ENCODE results near the gene ISM1. TPM values are rescaled to one million over a fixed set of nuclear protein-coding genes. Genes with fewer than 3 reads are reported as not detected.

Gene ISM1
- total RNA-seq, 4 donors from 2014 or later, result 0.55 to 0.64 TPM; not detected in 2

DNA sequence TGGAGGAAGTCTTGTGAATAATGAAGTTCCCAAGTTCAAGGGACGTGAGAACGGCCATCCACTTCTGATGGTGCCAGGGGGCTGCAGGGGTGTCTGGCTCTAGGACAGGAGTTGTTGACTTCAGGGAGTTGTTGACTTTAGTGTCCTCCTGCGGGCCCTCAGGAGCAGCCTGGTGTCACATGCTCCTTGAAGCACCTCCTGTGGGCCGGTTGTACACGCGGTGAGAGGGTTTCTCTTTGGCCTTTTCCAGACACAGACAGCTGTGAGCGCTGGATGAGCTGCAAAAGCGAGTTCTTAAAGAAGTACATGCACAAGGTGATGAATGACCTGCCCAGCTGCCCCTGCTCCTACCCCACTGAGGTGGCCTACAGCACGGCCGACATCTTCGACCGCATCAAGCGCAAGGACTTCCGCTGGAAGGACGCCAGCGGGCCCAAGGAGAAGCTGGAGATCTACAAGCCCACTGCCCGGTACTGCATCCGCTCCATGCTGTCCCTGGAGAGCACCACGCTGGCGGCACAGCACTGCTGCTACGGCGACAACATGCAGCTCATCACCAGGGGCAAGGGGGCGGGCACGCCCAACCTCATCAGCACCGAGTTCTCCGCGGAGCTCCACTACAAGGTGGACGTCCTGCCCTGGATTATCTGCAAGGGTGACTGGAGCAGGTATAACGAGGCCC, 77.8 kb downstream of the ISM1 start:
- no peak for DNase-seq
- intact Hi-C loops (cut with DNase I; ENCODE audit: low total_unique reads) (no loop called here), in situ Hi-C loops (cut with MboI; ENCODE audit: low pct_ligation_motif_present in 1 of 4, low pct_unique_long_range_greater_than_20kb in 1 of 4, low sequenced_read_pairs in 3 of 4) (no loop called here)
- H3K27ac ChIP-seq, result no peak overlapping the region
- no peak overlapping the region for H3K4me3 ChIP-seq
- no peaks in the 10 kb centered on the region for H3K36me3 ChIP-seq
- WGBS, 2 donors (ENCODE audit: low coverage in 1 of 2), result 93 to 97% methylated on average over 5 to 29 of the region's 29 CpGs
- TF ChIP-seq, protein P1, sequence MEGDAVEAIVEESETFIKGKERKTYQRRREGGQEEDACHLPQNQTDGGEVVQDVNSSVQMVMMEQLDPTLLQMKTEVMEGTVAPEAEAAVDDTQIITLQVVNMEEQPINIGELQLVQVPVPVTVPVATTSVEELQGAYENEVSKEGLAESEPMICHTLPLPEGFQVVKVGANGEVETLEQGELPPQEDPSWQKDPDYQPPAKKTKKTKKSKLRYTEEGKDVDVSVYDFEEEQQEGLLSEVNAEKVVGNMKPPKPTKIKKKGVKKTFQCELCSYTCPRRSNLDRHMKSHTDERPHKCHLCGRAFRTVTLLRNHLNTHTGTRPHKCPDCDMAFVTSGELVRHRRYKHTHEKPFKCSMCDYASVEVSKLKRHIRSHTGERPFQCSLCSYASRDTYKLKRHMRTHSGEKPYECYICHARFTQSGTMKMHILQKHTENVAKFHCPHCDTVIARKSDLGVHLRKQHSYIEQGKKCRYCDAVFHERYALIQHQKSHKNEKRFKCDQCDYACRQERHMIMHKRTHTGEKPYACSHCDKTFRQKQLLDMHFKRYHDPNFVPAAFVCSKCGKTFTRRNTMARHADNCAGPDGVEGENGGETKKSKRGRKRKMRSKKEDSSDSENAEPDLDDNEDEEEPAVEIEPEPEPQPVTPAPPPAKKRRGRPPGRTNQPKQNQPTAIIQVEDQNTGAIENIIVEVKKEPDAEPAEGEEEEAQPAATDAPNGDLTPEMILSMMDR (IDR thresholded peaks at IDR 0.05), result no peak
- TF ChIP-seq POLR2A (IDR thresholded peaks at IDR 0.05) (no peak), POLR2AphosphoS5 (IDR thresholded peaks at IDR 0.05) (no peak), EP300 (IDR thresholded peaks at IDR 0.05; ENCODE audit: low read depth) (no peak)
- H3K4me1 ChIP-seq, result no peaks in the 10 kb centered on the region
- H3K27me3 ChIP-seq, result no peaks in the 10 kb centered on the region
- no peaks in the 10 kb centered on the region for H3K9me3 ChIP-seq

DNA sequence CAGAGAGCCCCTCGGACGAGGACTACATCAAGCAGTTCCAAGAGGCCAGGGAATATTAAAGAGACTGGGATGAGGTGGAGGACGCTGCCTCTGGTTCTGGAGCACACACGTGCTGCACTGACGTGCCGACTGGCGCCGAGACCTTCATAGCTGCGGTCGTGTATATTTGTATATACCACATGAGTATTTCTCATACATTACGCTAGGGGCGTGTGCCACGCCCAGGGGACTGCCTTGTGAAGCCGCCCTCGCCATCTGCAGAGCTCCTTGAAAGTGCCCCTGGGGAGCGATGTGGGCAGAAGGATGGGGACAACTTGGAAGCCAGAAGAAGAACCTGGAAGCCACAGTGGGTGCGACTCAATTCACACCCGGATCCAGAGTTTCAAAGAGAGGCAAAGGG, 78.3 kb downstream of the ISM1 start:
- TF ChIP-seq, protein P1 (IDR thresholded peaks at IDR 0.05), result no peak
- no peak for TF ChIP-seq POLR2A (IDR thresholded peaks at IDR 0.05)
- TF ChIP-seq EP300 (IDR thresholded peaks at IDR 0.05; ENCODE audit: low read depth), result no peak
- TF ChIP-seq POLR2AphosphoS5 (IDR thresholded peaks at IDR 0.05), result no peak
- H3K4me3 ChIP-seq, result no peak overlapping the region
- DNase-seq, result no peak
- intact Hi-C loops (cut with DNase I; ENCODE audit: low total_unique reads), result no loop called here
- H3K9me3 ChIP-seq, result no peaks in the 10 kb centered on the region
- H3K4me1 ChIP-seq, result no peaks in the 10 kb centered on the region
- H3K27ac ChIP-seq, result no peak overlapping the region
- in situ Hi-C loops (cut with MboI; ENCODE audit: low pct_ligation_motif_present in 1 of 4, low pct_unique_long_range_greater_than_20kb in 1 of 4, low sequenced_read_pairs in 3 of 4), result no loop called here
- WGBS, 2 donors (ENCODE audit: low coverage in 1 of 2), result 88 to 91% methylated on average over 2 to 18 of the region's 18 CpGs
- H3K27me3 ChIP-seq, result no peaks in the 10 kb centered on the region
- H3K36me3 ChIP-seq, result no peaks in the 10 kb centered on the region

DNA sequence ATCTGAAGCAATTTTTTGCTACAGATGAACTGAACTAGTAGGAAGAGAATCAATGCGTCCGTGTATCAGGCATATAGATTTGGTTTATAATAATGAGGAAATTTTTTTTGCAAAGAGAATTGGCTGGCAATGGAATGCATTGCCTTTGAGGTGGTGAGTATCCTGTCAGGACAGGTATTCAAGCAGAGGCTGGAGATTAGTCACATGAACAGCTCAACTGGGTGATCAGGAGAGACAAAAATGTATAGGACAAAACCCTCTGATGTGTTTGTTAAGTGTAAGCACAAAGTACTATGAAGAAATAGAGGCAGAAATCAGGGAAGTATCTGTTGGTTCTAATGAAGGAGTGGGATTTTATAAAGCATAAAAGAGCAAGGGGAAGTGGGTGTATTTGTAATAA, 80.5 kb downstream of the ISM1 start:
- in situ Hi-C loops (cut with MboI; ENCODE audit: low pct_ligation_motif_present in 1 of 4, low pct_unique_long_range_greater_than_20kb in 1 of 4, low sequenced_read_pairs in 3 of 4) (no loop called here), intact Hi-C loops (cut with DNase I; ENCODE audit: low total_unique reads) (no loop called here)
- Histone ChIP-seq H3K9me3 (no peaks in the 10 kb centered on the region), H3K4me3 (no peak overlapping the region), H3K27me3 (no peaks in the 10 kb centered on the region), H3K36me3 (no peaks in the 10 kb centered on the region), H3K27ac (no peak overlapping the region), H3K4me1 (no peaks in the 10 kb centered on the region)
- no peak for DNase-seq
- 94 to 98% methylated on average over 2 of the region's 2 CpGs for WGBS, 2 donors (ENCODE audit: low coverage in 1 of 2)
- TF ChIP-seq EP300 (IDR thresholded peaks at IDR 0.05; ENCODE audit: low read depth), result no peak
- no peak for TF ChIP-seq POLR2A (IDR thresholded peaks at IDR 0.05)
- TF ChIP-seq, protein P1 (IDR thresholded peaks at IDR 0.05), result no peak
- TF ChIP-seq POLR2AphosphoS5 (IDR thresholded peaks at IDR 0.05), result no peak

DNA sequence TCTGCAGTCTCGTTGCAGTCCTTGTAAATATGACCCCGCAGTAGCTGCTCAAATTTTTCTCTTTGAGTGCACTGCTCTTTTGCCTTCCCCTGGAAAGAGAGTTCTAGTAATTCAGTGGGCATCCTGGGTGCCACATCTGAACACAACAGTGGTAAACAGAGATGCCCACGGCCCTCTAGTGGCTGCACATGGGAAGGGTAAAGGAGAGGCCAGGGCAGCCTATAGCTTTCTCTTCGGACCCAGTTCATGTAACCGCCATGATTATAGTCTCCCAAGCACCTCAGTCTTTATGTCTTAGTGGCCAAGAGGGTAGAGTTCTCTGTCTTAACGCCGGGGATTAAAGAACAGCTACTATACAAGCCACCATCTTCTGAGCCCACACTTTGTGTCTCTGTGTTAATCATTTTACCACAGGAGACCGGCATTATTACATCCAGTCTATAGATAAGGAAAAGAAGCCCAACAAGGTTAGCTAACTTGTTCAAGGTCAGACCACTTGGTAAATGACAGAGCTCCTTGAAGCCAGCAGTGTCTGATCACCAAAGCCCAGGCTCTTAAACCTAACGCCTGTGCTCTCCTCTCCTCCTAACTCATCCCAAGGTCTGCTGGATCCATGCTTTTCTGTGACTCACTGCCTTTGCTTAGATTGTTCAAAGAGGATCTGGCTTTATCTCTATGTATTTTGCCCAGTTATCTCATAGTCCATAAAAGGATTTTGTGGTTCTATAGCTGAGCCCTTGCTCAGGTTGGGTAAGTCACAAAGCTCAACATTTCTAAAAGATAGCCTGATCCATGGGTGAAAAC, 81.8 kb downstream of the ISM1 start:
- intact Hi-C loops (cut with DNase I; ENCODE audit: low total_unique reads), result no loop called here
- Histone ChIP-seq H3K36me3 (no peaks in the 10 kb centered on the region), H3K4me1 (no peaks in the 10 kb centered on the region), H3K4me3 (no peak overlapping the region), H3K9me3 (no peaks in the 10 kb centered on the region), H3K27me3 (no peaks in the 10 kb centered on the region), H3K27ac (no peak overlapping the region)
- WGBS, 2 donors (ENCODE audit: low coverage in 1 of 2), result 68 to 72% methylated on average over 4 to 9 of the region's 9 CpGs
- DNase-seq, result peak; percentile 32
- in situ Hi-C loops (cut with MboI; ENCODE audit: low pct_ligation_motif_present in 1 of 4, low pct_unique_long_range_greater_than_20kb in 1 of 4, low sequenced_read_pairs in 3 of 4), result no loop called here
- TF ChIP-seq POLR2A (IDR thresholded peaks at IDR 0.05), result no peak
- TF ChIP-seq, protein P1 (IDR thresholded peaks at IDR 0.05), result peak; percentile 42 to 61 (median 53)
- no peak for TF ChIP-seq EP300 (IDR thresholded peaks at IDR 0.05; ENCODE audit: low read depth)
- no peak for TF ChIP-seq POLR2AphosphoS5 (IDR thresholded peaks at IDR 0.05)

All from transverse colon (tissue), 4 donors.